Amygdala (tissue), 56 donors: ENCODE results near the gene TMEM131L.

ENCODE experiments used
- DNase-seq, 56 donors: peaks; one replicate each; lab custom pipeline; 2025; lab: John Stamatoyannopoulos, UW

Gene TMEM131L

GRCh38 chr4:153474251-153474650 is 8.1 kb downstream of the TMEM131L start:
- no peak for DNase-seq

- DNase-seq, result no peak
Measured at GRCh38 chr4:153476829-153477574, 10.8 kb downstream of the TMEM131L start.

- no peak for DNase-seq
Measured at GRCh38 chr4:153479101-153479500, 12.9 kb downstream of the TMEM131L start.

- no peak for DNase-seq
Measured at GRCh38 chr4:153480704-153481103, 14.5 kb downstream of the TMEM131L start.

- DNase-seq, result no peak
Measured at GRCh38 chr4:153481478-153481877, 15.3 kb downstream of the TMEM131L start.

DNA sequence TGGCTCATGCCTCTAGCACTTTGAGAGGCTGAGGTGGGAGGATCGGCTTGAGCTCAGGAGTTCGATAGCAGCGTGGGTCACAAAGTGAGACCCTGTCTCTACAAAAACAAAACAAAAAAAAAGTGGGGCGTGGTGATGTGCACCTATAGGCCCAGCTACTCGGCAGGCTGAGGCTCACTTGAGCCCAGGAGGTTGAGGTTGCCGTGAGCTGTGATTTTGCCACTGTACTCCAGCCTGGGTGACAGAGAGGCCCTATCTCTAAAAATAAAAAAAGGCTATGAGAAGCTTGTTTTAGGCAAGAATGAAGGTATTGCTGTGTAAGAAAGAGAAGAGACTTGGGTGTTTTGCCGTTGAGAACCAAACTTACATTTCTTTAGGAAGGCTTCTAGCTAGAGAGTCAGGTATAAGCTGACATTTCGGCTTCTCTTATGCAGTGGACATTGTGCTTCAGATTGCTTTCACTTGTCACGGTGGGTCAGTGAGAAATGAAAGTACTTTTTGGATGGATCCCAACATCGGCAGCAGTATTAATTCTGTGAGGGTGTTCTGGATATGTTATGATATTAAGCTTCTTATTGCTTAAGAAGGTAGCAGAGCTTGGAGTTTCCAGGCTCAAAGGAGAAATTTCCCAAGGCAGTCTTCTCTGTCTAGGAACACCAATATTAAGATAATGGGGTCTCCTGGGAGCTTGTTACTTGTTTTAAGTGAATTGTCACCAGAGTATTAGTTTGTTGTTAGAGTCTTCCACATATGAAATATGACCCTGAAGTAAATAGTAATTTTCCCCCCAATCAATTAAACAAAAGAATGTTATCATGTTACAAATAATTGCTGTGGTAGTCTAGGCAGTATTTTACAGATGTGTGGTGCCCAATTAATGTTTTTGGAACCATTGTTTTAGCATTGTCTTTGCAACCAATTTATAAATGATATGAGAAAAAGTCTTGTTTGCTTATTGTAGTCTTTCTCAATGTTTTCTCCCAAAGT is 17.6 kb downstream of the TMEM131L start:
- DNase-seq, result no peak

- DNase-seq, result no peak
Measured at GRCh38 chr4:153485359-153485758, 19.2 kb downstream of the TMEM131L start.

- no peak for DNase-seq
Measured at GRCh38 chr4:153485860-153486259, 19.7 kb downstream of the TMEM131L start.

GRCh38 chr4:153486281-153487151 is 20.4 kb downstream of the TMEM131L start:
- no peak for DNase-seq

DNA sequence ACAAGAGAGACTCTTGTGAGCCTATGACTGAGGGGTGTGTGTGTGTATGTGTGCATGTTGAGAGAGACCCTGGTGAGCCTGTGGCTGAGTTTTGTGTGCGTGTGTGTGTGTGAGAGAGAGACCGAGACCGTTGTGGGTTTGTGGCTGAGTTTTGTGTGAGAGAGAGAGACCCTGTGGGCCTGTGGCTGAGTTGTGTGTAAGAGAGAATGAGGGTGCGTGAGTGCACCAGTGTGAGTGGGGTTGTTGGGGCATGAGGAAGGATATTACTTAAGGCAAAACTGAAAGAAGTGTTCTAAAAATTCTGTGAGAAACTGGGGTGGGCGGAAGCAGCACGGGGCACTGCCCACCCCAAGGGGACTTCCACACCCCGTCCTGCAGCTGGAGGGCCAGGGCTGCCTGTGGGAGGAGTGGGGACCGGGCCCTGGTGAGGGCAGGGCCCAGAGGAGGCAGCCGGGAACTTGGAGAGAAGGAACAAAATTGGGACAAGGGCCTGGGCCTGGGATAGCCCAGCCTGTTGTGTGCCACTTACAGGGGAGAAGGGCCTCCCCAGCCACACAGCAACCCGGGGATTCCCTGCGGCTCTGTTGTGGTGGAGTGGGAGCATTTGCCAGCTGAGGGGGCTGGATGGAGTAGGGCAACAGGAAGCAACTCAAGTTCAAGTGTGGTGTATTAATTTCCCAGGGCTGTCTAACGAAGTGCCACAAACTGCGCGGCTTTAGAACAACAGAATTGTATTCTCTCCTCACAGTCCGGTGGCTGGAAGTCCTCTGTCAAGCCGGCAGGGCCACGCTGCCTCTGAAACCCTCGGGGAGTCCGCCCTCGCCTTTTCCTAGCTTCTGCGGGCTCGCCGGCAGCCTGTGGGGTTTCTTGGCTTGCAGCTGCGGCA is 22.1 kb downstream of the TMEM131L start:
- peak in 29 of 56 donors; percentile 9 to 67 (median 35) for DNase-seq

- DNase-seq, result no peak
Measured at GRCh38 chr4:153489856-153490558, 23.8 kb downstream of the TMEM131L start.

- DNase-seq, result no peak
Measured at GRCh38 chr4:153490985-153491483, 24.9 kb downstream of the TMEM131L start.

DNA sequence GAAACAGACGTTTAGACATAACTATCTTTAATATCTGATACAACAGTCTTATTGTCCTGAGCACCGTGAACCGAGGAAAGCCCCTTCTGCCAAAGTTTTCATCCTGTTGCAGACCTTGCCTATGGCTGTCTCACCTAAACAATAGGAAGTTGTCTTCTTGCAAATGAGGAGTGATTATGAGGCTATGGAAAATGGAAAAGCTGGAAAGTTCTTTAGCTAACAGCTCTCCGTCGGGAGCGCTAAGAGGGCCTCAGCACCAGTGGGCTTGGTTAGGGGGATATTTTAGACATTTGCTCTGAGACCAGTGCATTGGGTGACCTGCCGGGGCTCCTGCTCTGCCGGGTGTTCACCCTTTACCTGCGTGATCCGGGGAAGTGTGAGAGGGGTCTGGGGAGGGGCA is 28.4 kb downstream of the TMEM131L start:
- DNase-seq, result no peak

- DNase-seq, result no peak
Measured at GRCh38 chr4:153495480-153496193, 29.5 kb downstream of the TMEM131L start.

GRCh38 chr4:153497091-153497531 is 31.0 kb downstream of the TMEM131L start:
- DNase-seq, result no peak

DNA sequence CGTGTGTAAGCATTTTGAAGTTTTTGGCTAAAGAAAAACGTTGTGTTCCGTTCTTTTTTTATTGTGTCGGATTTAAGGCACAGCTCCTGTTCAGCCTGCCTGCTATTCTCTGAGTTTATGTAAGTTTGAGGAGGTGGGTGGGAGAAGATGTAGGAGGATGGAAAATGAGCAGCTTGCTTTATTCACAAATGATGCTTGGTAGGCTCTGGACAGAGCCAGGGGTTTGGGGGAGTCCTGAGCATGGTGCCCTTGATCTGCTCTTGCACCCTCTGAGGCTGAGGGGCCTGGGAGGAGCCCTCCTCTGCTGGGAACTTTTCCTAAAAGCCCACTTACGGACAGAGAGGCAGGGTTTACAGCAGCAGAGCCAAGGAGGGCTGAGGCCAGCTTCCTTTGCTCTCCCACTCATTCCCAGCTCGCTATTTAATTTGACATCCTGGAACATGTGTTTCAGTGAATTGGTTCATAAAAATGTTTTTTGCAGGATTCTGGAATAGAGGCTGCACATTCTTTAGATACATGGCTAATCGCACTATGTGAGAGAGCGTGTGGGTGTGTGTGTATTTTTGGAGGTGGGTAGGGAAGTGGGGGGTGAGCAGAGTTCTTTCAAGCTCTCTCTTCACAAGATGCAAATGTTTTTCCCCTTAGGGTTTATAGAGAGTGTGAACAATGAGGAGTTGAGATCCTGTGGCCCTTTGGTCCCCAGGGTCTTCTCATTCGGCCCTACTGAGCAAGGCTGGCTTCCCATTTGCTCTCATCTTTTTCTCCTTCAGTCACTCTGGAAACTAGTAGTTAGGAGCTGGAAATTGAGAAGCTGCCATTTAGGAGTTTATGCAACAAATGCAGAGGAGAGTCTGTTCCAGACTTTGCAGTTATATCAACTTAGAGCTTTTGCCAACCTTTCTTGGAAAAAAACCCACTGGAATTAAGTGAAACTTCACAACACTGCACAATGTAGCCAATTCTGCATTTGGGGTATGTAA is 32.1 kb downstream of the TMEM131L start:
- DNase-seq, result peak in 13 of 56 donors; percentile 6 to 69 (median 40)

DNA sequence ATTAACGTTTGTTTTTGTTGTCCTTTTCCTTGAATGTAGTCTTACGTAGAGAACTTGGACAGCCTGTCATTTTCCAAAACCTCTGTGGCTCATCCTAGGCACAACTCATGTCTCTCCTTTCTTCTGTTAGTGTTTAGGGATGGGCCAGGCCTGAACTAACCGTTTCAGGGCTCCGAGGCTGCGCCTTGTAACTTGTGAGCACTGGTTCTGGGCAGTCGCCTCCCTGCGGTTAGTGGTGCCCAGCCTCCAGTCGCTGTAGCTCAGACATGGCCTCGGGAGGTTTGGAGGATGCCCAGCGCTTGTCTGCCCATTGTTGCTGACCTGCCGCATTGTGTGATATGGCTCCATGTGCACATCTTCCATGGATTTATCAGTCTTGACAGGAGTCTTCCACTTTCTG is 32.8 kb downstream of the TMEM131L start:
- DNase-seq, result no peak
